NK-92 (cell line): ENCODE measurements around the gene GNG13.
"Not testable (repeated sequence)": the region's sequence is repeated elsewhere in the genome, so short reads cannot be mapped to it uniquely, and the experiment has no call there.

Source experiments
- DNase-seq: peaks from one replicate; lab custom pipeline; 2025; ENCODE audit not compliant: unreplicated experiment; lab: John Stamatoyannopoulos, UW

Gene GNG13

GRCh38 chr16:764184-764750 lies 36.3 kb downstream of the GNG13 start:
- DNase-seq: no peak

GRCh38 chr16:763369-764183 lies 37.0 kb downstream of the GNG13 start:
- DNase-seq: no peak

GRCh38 chr16:762595-763268 lies 37.8 kb downstream of the GNG13 start:
- no peak for DNase-seq

- no peak for DNase-seq
Observed at GRCh38 chr16:761625-762513, 38.7 kb downstream of the GNG13 start.

- DNase-seq: no peak
Observed at GRCh38 chr16:760545-761343, 39.8 kb downstream of the GNG13 start, which contains the start of gene MSLN. TSS of gene MSLN (plus strand) at chr16:760734. CDS start at chr16:762681, 1,947 bp downstream.

GRCh38 chr16:760065-760464 lies 40.5 kb downstream of the GNG13 start:
- no peak for DNase-seq

- no peak for DNase-seq
Observed at GRCh38 chr16:759110-759910, 41.2 kb downstream of the GNG13 start.

GRCh38 chr16:756428-756827 lies 44.1 kb downstream of the GNG13 start:
- DNase-seq: no peak

GRCh38 chr16:754656-755055 lies 45.9 kb downstream of the GNG13 start:
- no peak for DNase-seq

- not testable (repeated sequence) for DNase-seq
Observed at GRCh38 chr16:754121-754607, 46.4 kb downstream of the GNG13 start.

GRCh38 chr16:752007-752312 lies 48.6 kb downstream of the GNG13 start:
- DNase-seq: no peak

- no peak for DNase-seq
Observed at GRCh38 chr16:751152-752006, 49.2 kb downstream of the GNG13 start.

GRCh38 chr16:750485-750884 lies 50.0 kb downstream of the GNG13 start:
- DNase-seq: no peak

GRCh38 chr16:749010-749409 lies 51.5 kb downstream of the GNG13 start:
- DNase-seq: no peak
